NCI-H2107 treated with DMSO at 0.1 percent for 48 hours (cell line): ENCODE measurements around the gene STK40.

Source experiments
- DNase-seq: peaks from one replicate; lab custom pipeline; 2025; ENCODE audit not compliant: unreplicated experiment; lab: John Stamatoyannopoulos, UW

The STK40 gene

DNA sequence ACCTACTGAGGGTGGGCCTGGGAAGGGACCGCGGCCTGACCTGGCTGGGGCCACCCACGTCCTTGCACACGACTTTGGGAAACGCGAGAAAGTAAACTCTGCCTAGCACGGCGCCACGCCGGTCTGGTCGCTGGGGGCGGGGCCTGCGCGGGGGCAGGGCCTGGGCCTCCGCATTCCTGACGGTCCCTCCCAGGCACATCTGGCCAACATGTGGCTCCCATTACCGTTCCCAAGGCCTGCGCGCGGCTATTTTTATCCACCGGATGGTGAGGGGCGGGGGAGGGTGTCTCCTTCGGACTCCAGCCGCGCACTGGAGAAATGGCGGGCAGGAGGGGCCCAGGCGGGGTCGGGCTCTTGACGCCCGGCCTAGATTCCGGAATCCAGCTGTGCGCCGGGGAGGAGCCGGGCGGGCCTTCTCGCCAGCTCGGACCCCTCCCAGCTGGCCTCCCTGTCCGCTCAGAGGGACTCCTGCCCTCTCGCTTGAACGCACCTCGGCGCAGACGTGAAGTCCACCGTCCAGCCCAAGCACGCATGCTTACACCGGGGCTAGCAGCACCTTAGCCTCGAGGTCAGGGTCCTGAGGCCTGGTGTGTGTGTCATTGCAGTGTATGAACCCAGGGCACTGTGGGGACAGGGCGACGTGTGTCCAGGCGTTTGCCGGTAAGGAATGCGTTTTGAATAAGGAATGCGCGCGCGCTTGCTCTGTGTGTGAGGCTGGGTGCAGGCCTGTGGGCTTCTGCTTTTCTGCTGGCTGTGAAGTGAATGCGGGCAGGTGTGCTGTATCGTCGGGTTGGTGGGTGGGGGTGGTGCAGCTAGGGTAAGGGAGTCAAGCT lies 64.4 kb downstream of the STK40 start:
- DNase-seq = no peak

DNA sequence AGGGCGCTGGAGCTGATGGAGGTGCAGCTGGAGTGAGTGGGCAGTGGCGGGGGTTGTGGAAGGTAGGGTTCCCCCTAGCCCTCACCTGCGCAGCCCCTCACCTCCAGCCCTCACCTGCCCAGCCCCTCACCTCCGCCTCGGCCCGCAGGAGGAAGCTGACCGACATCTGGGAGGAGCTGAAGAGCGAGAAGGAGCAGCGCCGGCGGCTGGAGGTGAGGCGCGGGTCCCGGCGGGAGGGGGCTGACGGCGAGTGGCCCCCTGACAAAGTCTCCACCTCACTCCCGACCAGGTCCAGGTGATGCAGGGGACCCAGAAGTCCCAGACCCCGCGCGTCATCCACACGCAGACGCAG lies 65.0 kb downstream of the STK40 start:
- no peak for DNase-seq

DNA sequence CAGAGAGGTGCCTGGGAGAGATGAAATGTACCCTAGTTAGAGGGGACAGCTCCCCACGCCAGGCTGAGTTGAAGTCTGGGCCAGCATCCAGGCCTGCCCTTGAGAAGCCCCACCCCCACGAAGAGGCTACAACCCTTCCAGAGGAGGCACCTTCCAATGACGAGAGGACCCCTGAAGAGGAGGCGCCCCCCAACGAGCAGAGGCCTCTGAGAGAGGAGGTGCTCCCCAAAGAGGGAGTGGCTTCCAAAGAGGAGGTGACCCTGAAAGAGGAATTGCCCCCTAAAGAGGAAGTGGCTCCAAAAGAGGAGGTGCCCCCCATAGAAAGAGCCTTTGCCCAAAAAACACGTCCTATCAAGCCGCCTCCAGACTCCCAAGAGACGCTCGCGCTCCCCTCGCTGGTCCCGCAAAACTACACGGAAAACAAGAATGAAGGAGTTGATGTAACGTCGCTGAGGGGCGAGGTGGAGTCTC lies 65.4 kb downstream of the STK40 start:
- no peak for DNase-seq

DNA sequence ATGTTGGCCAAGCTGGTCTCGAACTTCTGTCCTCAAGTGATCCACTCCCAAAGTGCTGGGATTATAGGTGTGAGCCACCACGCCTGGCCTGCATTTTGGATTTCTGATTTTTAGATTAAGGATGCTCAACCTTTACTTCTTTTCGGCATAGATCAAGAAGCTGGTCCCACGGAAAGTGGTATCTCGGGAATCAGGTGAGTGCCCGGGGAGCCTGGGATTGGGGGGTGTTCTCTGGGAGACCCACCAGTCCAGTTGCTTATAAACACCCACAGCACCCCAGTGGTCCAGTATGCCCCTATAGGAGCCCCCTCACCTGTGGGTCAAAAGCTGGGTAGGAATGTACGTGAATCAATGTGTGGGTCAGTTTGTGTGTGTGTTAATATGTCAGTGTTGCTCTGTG lies 76.3 kb downstream of the STK40 start:
- no peak for DNase-seq

DNA sequence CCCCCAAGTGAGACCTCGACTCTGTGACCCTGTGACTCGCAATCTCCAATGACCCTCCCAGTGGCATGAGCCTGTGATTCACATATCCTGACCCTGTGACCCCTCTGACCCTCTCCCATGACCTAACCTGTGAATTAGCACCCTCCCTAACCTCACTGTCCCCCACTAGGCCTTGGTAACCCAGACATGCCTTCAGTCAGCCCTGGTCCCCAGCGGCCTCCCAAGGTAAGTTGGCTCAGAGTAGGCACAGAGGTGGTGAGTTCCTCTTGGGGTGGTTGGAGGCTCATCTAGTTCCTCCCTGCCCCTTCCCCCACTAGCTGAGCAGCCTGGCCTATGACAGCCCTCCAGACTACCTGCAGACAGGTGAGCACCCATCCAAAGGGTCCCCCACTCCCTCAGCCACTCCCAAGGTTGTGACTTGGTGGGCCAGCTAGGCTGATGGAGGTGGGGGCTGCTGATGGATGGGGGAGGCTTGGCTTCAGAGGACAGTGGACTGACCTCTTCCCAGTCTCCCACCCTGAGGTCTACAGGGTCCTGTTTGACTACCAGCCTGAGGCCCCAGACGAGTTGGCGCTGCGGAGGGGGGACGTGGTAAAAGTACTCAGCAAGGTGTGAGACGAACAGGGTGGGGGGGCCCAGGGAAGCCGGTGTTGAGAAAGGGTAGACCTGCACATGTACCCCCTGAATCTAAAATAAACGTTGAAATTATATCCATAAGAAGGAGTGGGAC lies 78.0 kb downstream of the STK40 start:
- no peak for DNase-seq

DNA sequence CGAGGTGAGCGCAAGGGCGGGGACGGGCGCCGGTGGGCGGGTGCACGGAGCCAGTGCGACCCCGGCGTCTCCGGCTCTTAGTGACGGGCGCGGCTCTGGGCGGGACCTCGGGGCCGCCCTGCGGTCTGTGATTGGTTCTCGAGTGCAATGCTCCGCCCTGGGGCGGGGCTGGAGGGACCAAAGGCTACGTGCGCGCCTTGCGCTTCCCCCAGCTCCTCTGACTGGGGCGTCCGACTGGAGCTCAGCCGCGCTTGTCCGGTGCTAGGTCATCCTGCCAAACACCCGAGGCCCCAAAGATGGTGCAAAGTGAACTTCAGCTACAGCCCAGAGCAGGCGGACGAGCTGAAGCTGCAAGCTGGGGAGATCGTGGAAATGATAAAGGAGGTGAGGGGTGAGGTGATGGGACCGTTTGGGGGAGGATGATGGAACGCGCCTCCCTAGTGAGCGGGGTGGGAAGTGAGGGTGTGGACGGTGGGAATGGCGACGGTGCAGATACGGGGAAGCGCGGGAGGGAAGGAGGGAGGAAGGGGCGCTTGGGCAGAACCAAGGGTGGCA lies 78.7 kb downstream of the STK40 start:
- peak; percentile 74 for DNase-seq

DNA sequence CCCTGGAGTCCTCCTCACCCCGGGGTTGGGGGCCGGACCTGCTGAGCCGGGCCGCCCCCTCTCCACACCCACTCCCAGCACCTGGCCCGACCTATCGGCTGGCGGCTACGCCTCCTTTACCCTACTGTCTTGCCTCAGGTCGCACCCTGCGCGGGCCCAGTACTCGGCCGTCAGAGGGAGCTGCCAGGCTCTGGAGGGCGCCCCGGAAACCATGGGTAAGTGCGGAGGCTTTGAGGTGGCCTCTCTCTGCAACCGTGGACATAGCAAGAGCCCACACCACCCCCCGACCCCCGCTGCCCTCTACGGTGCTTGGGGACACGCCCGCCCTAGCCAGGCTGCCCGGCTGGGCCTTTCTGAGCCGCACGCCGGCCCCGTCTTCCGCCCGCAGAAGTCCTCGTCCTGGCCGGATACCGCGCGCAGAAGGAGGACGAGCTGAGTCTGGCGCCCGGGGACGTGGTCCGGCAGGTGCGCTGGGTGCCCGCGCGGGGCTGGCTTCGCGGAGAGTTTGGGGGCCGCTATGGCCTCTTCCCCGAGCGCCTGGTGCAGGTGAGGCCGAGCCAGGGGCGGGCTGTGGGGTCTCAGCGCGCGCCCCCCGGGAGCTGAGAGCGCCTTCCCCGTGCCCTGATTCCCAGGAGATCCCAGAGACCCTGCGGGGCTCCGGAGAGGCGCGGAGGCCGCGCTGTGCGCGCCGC lies 79.4 kb downstream of the STK40 start, which contains the start of gene SH3D21:
Gene SH3D21, plus strand, starts transcription at position 159 of the 692 bp plus-strand sequence. Its CDS starts 53 bp downstream, at position 212.
- DNase-seq = peak; percentile 34

DNA sequence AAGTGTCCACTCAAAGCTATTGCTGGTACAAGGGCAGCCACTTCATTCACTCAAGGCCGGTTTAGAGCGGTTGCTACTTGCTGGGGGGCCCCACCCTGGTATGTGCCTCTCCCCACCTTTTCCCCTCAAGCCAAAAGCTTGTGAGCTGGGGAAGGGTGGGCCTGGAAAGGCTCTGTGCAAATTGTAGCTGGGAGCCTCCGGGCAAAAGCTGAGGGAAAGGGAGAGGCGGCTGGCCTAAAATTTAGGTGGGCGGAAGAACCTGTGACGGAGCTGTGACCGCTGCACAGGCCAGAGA lies 79.9 kb downstream of the STK40 start:
- no peak for DNase-seq

DNA sequence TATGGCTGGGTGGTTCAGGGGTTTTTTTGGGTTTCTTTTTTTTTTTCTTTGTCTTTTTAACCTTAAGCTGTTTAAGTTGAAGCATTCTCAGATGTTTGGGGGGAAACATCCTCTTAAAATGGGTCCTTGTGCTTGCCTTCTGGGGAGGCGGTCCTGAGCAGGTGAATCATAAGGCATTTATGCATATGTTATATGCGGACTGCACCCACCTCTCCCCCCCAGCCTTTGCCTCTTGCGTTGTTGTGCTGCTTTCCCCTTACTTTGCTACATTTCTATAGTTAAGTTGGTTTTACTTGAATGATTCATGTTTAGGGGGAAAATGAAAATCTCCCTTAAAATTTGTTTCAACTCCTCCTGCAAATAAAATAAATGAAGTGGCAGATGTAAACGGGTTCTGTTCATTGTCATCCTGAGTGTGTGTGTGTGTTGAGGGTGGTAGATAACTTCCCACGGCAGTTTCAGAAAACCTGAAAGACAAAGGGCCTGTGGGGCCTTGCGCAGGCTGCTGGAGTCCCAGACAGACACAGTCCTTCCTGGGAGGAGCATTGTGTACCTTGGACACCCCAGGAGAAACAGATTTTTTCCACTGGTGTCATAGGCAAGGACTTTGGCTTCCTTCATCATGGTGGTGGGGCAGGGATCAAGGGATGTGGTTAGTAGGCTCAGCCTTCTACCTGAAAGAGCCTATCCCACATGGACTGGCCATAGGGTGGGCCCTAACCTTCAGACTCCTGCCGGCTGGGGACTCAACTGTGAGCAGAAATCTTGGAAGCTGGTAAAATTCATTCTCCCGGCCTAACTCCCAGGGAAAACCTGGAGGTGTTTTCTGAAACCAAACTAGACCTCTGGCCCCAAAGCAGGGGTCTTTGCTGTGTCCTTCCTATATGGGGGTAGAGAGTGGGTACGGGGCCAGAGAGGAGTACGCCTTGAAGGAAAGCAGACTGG lies 80.5 kb downstream of the STK40 start:
- DNase-seq = no peak

DNA sequence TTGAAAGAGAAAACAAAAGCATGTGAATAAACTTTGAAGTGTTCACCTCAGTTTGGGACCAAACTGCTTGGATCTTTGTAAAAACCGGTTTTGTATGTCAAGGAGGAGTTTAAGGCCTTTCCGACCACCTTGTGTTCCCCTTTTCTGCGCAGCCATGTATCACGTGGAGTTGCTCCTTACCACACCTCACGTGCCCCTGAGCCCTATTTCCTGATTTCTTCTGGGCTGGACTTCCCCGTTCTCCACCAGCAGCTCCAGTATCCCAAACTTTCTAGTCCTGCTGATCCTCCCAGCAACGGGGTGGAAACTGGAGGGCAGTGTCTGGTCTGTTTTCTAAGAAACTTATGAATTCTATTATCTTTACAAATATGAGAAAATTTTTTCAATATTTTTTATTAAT lies 81.2 kb downstream of the STK40 start:
- no peak for DNase-seq

DNA sequence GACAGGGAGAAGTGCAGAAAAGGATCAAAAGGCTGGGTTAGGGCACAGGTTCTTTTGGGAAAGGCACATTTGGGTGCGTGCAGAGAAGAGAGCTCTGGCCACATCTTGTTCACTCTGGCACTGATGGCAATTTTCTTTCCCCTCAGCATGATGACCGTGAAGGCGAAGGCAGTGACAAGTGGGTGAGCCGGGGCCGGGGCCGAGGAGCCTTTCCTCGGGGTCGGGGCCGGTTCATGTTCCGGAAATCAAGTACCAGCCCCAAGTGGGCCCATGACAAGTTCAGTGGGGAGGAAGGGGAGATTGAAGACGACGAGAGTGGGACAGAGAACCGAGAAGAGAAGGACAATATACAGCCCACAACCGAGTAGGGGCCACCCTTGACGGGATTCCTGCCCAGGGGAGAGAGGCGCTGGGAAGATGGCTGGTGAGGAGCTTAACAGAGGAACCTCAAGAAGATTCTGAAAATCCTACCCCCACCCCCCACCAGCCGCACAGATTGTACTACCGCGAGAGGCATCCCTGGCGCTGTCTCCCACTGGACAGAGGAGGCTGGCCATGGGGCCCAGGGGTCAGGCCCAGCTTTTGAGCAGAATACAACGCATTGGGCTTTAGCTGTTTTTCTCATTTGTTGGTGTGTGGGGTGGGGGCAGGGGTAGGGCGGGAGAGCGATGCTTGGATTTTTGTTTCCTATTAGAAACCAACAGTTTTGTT lies 81.9 kb downstream of the STK40 start:
- no peak for DNase-seq

DNA sequence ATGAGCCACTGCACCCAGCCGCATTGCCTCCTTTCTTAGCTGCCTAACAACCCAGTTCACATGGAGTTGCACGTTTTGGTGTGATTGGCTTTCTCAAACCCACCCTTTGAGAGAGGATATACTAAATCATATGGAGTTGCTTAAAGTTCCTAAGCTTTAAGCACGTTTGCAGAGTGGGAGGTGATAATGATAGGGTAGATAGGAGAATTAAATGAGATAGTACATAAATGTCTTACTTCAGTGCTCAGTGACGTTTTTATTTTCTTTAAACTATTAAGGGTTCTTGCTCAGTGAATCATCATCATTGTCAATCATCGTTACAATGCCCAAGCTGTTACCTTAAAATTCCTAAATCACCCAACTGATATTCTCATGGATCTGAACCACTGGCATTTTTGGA lies 82.5 kb downstream of the STK40 start:
- no peak for DNase-seq

DNA sequence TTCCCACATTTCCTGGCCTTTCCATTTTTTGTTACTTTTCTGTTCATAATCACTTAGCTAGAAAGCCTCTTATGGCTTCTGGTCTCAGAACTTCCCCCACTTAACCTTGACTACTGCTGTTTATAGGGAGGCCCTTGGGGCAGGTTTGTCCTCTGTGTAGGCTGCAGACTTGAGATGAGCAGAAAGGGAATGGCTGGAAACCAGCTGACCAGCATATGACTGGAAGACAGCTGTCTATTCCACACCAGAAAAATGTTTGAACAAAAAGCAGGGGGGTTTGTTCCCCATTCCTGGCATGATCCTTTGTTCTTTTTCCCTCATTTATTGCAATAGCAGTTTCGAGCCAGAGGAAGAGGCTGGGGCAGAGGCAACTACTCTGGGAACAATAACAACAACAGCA lies 84.5 kb downstream of the STK40 start:
- DNase-seq = no peak

DNA sequence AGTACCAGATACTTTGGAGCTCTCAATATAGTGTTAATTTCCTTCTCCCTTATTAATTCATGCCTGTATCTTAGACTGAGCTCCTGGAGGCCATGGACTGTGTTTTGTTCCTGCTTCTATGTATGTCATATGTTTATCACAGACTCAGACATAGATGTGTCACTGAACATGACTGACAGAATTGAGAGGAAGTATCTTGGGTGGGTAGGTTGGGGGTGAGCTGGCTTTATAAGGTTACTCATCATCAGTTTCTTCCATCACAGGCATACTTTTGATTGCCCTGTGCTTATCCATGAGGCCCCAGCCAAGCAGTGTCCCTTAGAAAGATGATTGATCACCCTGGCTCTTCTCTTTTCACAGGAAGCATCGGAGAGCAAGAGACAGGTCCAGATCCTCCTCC lies 85.2 kb downstream of the STK40 start:
- no peak for DNase-seq

DNA sequence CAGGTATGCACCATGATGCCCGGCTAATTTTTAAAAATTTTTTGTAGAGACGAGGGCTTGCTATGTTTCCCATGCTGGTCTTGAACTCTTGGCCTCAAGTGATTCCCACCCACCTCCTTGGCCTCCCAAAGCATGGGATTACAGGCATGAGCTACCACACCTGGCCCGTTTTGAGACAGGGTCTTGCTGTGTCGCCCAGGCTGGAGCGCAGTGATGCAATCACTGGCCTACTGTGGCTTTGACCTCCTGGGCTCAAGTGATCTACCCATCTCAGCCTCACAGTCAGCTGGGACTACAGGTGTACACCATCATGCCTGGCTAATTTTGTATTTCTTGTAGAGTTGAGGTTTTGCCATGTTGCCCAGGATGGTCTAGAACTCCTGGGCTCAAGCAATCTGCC lies 87.1 kb downstream of the STK40 start:
- DNase-seq = no peak

DNA sequence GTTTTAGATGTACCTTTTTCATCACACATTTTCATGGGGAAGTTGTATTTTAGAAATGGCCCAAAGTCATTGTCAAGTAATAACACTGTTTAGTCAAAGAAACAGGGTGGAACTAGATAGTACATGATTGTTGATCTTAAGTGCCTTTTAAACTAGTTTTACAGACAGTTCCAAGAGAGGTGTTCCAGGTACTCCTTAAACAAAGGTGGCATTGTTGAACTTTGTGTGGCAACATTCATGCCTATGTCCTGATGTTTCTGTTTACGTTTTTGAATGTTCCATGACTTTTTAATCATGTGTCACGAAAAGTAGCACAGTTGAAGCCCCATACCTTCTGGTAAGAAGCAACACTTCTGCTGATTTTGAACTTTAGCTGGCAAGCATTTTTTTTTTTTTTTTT lies 88.7 kb downstream of the STK40 start:
- DNase-seq = no peak

DNA sequence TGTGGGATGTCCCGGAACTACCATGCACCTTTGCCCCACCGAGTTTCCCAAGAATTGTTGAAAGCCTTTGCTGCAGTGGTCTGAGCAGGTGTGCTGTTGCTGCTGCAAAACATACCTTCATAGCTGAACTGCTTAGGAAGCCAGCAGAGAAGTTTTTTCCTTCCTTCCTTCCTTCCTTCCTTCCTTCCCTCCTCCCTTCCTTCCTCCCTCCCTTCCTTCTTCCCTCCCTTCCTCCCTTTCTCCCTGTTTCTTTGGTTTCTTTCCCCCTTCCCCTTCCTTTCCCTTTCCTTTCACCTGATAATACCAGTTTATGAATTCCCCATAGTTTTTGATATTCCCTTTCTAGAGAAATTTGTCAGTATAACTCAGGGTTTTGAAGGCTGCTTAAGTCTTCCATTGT lies 90.3 kb downstream of the STK40 start:
- no peak for DNase-seq
